Activated naive CD8-positive, alpha-beta T cell treated with anti-CD3 and anti-CD28 coated beads, Interleukin-2, amount 10 ng/mL, durations not matched to agents 7 days and 5 days (primary cell): Measurements from ENCODE around the gene ZFHX3. TPM values are rescaled to one million over a fixed set of nuclear protein-coding genes. Genes with fewer than 3 reads are reported as not detected.

Source experiments
- ATAC-seq: fragments of 150-1000 bp; cut with Tn5 transposase; one replicate; pipeline ENCODE4 v1.10.0; 2021; ENCODE audit warnings: low read depth, moderate library complexity
- POLR2A ChIA-PET: fragments of 350-600 bp; sonication (Branson Sonifier 250); formaldehyde crosslinking; loops from one replicate; lab custom pipeline; 2021; ENCODE audit warnings: antibody characterized with exemption; lab: Charles Lee
- DNase-seq: peaks from one replicate; pipeline ENCODE4 v3.0.0; 2021
- H3K27ac Mint-ChIP-seq: one replicate; pipeline ENCODE4 v1.8.0; 2022; ENCODE audit warnings: mild to moderate bottlenecking, mixed read lengths
- H3K27me3 Mint-ChIP-seq: one replicate; pipeline ENCODE4 v1.8.0; 2022; ENCODE audit warnings: mild to moderate bottlenecking, moderate library complexity, mixed read lengths
- H3K36me3 Mint-ChIP-seq: one replicate; pipeline ENCODE4 v1.8.0; 2021; ENCODE audit warnings: mild to moderate bottlenecking, mixed read lengths
- H3K4me1 Mint-ChIP-seq: one replicate; pipeline ENCODE4 v1.8.0; 2021; ENCODE audit warnings: mixed read lengths
- H3K4me3 Mint-ChIP-seq: one replicate; pipeline ENCODE4 v1.8.0; 2022; ENCODE audit warnings: mild to moderate bottlenecking, moderate library complexity, mixed read lengths
- H3K9me3 Mint-ChIP-seq: one replicate; pipeline ENCODE4 v1.8.0; 2021; ENCODE audit warnings: mixed read lengths
- total RNA-seq, 2 experiments: library from RNA; stranded (reverse); gene quantifications; one replicate each; pipeline ENCODE4 v1.2.3, GENCODE V29; 2021

ZFHX3 gene
- total RNA-seq, 2 experiments from 2014 or later = 1.1 to 1.6 TPM

GRCh38 chr16:72967941-72968340 is 80.0 kb downstream of the ZFHX3 start:
- Mint-ChIP-seq H3K4me3 (no peak overlapping the region), H3K27me3 (peaks cover 25% of the 10 kb centered on the region), H3K9me3 (no peaks in the 10 kb centered on the region), H3K4me1 (no peaks in the 10 kb centered on the region), H3K27ac (no peak overlapping the region), H3K36me3 (no peaks in the 10 kb centered on the region)
- POLR2A ChIA-PET = no interaction called here
- DNase-seq (no peak), ATAC-seq (no peak)

- ATAC-seq (no peak), DNase-seq (no peak)
- no peak overlapping the region for H3K4me3 Mint-ChIP-seq
- no peak overlapping the region for H3K27ac Mint-ChIP-seq
- H3K4me1 Mint-ChIP-seq = no peaks in the 10 kb centered on the region
- H3K9me3 Mint-ChIP-seq = no peaks in the 10 kb centered on the region
- H3K36me3 Mint-ChIP-seq = no peaks in the 10 kb centered on the region
- POLR2A ChIA-PET = no interaction called here
- H3K27me3 Mint-ChIP-seq = peaks cover 19% of the 10 kb centered on the region
These were observed 84.2 kb downstream of the ZFHX3 start for GRCh38 chr16:72963533-72964315.

DNA sequence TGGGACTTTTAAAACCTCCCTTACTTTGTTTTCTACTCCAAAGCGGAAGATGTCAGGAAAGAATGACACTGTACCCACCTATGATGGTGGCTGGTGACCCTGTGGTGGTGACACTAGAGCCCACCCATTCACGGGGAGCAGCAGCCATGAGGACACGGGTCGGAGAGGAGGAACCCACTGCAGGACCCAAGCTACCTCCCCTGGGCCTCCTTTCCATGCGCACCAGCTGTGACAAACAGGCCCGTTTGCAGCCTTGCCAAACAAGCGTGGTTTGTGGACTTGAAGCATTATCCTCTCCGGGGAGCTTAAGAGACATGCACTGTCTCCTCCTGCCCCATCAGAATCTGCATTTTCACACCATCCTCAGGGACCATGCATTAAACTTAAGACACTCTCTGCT is 85.6 kb downstream of the ZFHX3 start:
- Mint-ChIP-seq H3K27ac (no peak overlapping the region), H3K9me3 (no peaks in the 10 kb centered on the region), H3K36me3 (no peaks in the 10 kb centered on the region), H3K4me3 (no peak overlapping the region), H3K4me1 (no peaks in the 10 kb centered on the region), H3K27me3 (peaks cover 15% of the 10 kb centered on the region)
- DNase-seq = no peak
- ATAC-seq = no peak
- POLR2A ChIA-PET = no interaction called here

GRCh38 chr16:72961863-72962262 is 86.1 kb downstream of the ZFHX3 start:
- no peak for ATAC-seq
- Mint-ChIP-seq H3K36me3 (no peaks in the 10 kb centered on the region), H3K4me1 (no peaks in the 10 kb centered on the region), H3K27ac (no peak overlapping the region), H3K27me3 (peaks cover 15% of the 10 kb centered on the region), H3K4me3 (no peak overlapping the region), H3K9me3 (no peaks in the 10 kb centered on the region)
- DNase-seq = no peak
- POLR2A ChIA-PET = no interaction called here

DNA sequence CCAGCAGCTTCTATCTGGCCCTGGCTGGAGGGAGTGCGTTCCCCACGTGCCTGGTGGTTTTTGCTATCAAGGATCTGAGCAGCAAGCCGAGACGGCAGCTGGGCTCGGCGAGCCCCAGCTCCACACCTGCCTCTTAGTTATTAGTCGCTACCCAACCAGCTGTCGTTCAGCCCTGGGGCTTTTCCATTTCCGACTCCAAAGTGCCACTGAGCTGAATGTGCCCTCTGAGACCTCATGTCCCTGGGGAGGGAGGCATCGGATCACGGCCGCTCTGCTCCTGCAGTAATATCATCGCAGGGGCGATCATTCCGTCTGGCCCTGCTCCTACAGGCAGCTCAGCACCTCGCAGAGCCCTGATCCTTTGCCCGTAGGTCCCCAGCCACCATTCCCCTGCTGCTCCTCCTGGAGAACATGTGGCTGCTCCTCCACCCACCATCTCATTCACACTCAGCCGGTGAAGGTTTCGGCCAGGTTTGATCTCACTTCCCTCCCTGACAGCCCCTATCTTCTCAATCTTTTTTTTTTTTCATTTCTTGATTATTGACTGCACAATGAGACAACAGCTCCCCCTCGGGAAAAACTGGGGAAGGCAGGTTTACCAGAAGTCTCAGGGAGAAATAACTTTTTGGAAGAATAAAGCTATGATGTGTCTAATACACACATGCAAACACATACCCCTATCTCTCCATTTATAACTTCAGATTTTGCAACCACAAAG is 86.7 kb downstream of the ZFHX3 start:
- H3K4me3 Mint-ChIP-seq = no peak overlapping the region
- H3K27me3 Mint-ChIP-seq = peaks cover 15% of the 10 kb centered on the region
- H3K9me3 Mint-ChIP-seq = no peaks in the 10 kb centered on the region
- POLR2A ChIA-PET = interaction anchor here (0.7 kb wide), 1 partner anchor 922 kb away, joined by 3 read pairs; no protein-coding TSS in a partner anchor
- H3K27ac Mint-ChIP-seq = no peak overlapping the region
- no peak for DNase-seq
- H3K36me3 Mint-ChIP-seq = no peaks in the 10 kb centered on the region
- H3K4me1 Mint-ChIP-seq = no peaks in the 10 kb centered on the region
- ATAC-seq = no peak

DNA sequence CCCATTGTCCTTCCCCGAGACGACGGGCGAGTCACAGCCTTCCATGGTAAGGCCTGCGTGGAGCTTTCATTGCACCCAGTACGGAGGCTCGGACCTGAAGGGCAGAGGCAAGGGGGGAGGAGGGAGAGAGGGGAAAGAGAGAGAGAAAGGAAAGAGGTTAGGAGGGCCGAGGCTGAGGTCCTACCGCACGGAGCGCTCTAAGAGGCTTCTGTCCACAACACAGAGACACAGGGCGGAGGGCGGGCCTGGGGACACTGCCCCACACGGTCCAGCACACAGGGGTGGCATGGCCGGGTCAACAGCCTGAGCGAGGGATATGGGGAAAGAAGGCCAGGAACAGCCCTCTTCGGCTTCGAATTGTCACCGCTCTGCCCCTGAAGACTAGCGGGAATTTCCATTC is 87.8 kb downstream of the ZFHX3 start:
- Mint-ChIP-seq H3K4me3 (no peak overlapping the region), H3K27ac (no peak overlapping the region), H3K36me3 (no peaks in the 10 kb centered on the region), H3K4me1 (no peaks in the 10 kb centered on the region), H3K9me3 (peaks cover 2% of the 10 kb centered on the region), H3K27me3 (peaks cover 11% of the 10 kb centered on the region)
- ATAC-seq (no peak), DNase-seq (no peak)
- POLR2A ChIA-PET = no interaction called here

- POLR2A ChIA-PET = no interaction called here
- DNase-seq (no peak), ATAC-seq (no peak)
- Mint-ChIP-seq H3K27ac (no peak overlapping the region), H3K4me3 (no peak overlapping the region), H3K9me3 (peaks cover 2% of the 10 kb centered on the region), H3K4me1 (no peaks in the 10 kb centered on the region), H3K36me3 (no peaks in the 10 kb centered on the region), H3K27me3 (peaks cover 11% of the 10 kb centered on the region)
These were observed 88.5 kb downstream of the ZFHX3 start for GRCh38 chr16:72959301-72959996.

DNA sequence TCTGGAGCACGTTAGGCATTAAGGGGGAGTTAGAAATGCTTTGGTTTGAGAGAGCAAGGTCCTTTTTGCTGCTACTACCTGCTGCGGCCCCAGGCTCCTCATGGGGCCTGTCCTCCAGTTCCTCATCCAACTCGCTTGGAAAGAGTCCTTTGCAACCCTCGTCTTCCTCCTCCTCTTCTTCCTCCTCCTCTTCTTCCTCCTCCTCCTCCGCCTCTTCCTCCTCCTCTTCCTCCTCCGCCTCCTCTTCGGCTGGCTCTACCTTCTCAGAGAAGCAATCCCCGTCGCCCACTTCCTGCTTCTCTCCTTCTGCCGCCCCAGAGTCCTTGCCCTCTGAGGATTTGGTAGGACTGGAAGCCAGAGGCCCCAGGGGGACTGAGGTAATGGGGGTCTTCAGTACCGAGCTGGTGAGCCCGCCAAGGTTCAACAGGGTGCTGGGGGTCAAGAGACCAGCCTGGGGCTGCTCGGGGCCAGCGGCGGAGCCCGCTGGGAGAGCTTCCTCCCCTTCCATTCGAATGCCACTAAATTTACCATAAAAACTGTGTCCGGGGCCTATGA is 89.3 kb downstream of the ZFHX3 start:
- H3K4me1 Mint-ChIP-seq = no peaks in the 10 kb centered on the region
- POLR2A ChIA-PET = no interaction called here
- no peaks in the 10 kb centered on the region for H3K36me3 Mint-ChIP-seq
- peaks cover 2% of the 10 kb centered on the region for H3K9me3 Mint-ChIP-seq
- H3K27me3 Mint-ChIP-seq = peaks cover 5% of the 10 kb centered on the region
- no peak for ATAC-seq
- H3K27ac Mint-ChIP-seq = no peak overlapping the region
- DNase-seq = no peak
- no peak overlapping the region for H3K4me3 Mint-ChIP-seq

DNA sequence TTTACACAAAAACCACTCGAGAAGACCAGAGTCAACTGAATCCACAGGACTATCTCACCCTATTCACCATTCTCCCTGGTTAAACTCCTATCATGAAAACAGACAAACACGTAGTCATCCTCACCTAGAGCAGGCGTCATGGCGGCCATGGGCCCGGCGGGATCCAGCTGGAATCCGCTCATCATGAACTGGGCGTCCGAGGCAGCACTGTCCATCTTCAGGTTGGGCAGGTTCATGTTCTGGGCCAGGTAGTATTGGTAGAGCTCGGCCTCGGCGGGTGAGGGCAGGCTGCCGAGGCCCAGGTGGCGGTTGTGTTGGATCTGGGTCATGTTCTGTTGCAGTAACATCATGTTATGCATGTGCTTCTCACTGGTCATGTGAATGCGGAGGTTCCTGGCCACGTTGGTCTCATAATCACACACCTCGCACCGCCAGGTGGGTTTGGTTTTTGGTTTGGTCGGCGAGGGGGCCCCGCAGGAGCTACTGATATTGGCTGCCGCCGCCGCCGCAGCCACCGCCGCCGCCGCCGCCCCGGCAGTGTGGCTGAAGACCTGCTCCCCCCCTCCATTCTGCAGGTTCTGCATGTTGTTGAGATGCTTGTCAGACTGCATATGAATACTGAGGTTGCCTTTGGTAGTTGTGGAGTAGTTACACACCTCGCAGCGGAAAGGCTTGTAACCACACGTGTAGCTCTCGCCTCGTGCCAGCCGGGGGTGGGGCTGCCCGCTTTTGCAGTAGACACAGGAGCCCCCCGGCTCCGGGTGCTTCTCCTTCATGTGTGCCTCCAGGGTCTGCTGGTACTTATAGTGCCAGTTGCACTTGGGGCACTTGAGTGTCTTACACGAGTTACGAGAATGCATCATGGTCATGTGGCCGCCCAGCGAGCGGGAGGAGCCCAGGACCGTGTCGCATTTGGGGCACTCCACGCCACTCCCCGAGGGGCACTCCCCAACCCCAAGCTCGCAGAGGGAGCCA is 90.3 kb downstream of the ZFHX3 start:
- Mint-ChIP-seq H3K27me3 (no peaks in the 10 kb centered on the region), H3K36me3 (no peaks in the 10 kb centered on the region), H3K4me1 (no peaks in the 10 kb centered on the region), H3K27ac (no peak overlapping the region), H3K4me3 (no peak overlapping the region), H3K9me3 (peaks cover 2% of the 10 kb centered on the region)
- DNase-seq (no peak), ATAC-seq (no peak)
- POLR2A ChIA-PET = no interaction called here

DNA sequence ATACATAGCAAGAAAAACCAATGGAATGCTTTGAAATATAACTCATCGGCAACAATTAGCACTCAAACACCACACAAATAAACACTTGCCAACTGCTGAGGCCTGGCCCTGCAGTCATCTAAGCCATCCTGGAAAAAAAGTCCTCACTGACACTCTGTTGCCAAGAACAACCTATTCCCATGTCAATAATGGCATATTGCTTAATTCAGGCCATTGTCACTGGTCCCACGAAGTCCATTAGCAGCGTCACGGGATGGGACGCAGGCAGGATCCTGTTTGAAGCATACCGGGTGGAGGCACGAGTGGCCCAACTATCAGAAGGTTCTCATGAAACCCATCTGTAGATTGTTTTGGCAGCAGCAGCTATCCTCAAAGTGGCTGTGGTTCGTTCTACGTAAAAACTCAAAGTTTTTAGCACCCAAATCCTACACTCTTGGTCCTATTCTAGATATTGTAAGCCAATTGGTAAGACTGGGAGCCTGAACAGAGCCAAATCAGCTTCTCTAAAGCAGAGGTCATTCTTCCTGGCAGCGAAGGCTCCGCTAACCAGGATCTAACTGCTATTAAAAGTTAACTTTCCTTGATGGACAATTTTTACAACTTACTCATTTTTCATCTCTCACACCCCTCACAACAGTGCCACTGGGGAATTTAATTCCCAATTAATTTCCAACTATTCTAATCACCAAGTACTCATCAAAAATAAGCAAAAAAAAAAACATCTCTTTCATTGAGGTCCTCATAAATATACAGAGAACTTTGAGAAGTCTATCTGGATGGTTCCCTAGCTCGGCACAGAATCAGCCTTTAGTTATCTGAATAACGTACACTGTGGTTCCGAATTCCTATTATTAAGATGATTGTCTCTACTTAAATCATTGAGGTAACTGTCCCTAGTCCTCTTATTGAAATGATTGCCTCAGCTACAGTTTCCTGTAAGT is 91.5 kb downstream of the ZFHX3 start:
- Mint-ChIP-seq H3K9me3 (peaks cover 2% of the 10 kb centered on the region), H3K4me3 (no peak overlapping the region), H3K4me1 (no peaks in the 10 kb centered on the region), H3K36me3 (no peaks in the 10 kb centered on the region), H3K27me3 (no peaks in the 10 kb centered on the region), H3K27ac (no peak overlapping the region)
- ATAC-seq = no peak
- DNase-seq = no peak
- POLR2A ChIA-PET = no interaction called here

- H3K4me3 Mint-ChIP-seq = no peak overlapping the region
- POLR2A ChIA-PET = no interaction called here
- ATAC-seq = no peak
- no peaks in the 10 kb centered on the region for H3K4me1 Mint-ChIP-seq
- H3K27ac Mint-ChIP-seq = no peak overlapping the region
- no peaks in the 10 kb centered on the region for H3K27me3 Mint-ChIP-seq
- no peaks in the 10 kb centered on the region for H3K36me3 Mint-ChIP-seq
- no peak for DNase-seq
- H3K9me3 Mint-ChIP-seq = peaks cover 2% of the 10 kb centered on the region
These were observed 95.1 kb downstream of the ZFHX3 start for GRCh38 chr16:72952811-72953271.

DNA sequence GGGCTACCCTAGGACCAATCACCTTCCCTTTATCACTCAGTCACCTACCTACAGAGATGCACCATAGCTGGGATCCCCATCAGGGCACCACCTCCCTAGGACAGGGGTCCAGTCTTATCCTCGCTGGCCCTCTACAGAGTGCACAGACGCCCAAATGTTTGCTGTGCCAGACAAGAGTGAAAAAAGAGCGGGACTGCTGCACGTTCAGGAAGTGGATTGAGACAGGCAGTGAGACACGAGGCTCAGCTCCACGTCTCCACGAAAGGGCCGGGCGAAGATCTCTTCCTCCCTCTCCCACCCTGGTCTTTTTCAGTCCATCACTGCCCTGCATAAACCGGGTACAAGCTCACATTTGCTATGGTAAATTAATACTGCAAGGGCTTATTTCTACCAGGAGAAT is 95.5 kb downstream of the ZFHX3 start:
- Mint-ChIP-seq H3K27me3 (no peaks in the 10 kb centered on the region), H3K36me3 (no peaks in the 10 kb centered on the region), H3K27ac (peak overlapping the region; percentile 4), H3K9me3 (peaks cover 2% of the 10 kb centered on the region), H3K4me3 (no peak overlapping the region), H3K4me1 (no peaks in the 10 kb centered on the region)
- ATAC-seq (no peak), DNase-seq (no peak)
- POLR2A ChIA-PET = no interaction called here
